ENCODE results near the gene DNAJA3.

DNA sequence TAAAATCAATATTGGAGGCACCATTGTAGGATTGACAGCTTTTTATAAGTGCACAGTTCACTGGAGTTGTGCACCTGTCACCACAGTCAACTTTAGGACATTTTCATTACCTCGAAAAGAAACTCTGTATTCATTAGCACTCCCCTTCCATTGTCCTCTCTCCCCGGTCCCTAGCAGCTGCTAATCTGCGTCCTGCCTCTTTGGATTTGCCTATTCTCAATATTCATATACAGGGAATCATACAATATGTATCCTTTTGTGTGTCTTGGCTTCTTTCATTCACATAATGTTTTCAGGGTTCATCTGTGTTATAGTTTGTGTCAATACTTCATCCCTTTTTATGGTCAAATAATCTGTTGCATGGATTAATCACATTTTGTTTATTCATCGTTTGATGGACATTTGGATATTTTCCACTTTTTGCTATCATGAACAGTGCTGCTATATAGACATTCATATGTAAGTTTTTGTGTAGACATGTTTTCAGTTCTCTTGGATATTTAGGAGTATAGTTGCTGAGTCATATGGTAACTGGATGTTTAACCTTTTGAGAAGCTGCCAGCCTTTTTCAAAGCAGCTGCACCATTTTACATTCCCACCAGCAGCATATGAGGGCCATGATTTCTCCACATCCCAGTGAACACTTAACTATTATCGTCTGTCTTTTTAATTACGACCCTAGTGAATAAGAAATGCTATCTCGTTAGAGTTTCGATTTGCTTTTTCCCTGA is 9.8 kb downstream of the DNAJA3 start:
- TF ChIP-seq, protein P1, sequence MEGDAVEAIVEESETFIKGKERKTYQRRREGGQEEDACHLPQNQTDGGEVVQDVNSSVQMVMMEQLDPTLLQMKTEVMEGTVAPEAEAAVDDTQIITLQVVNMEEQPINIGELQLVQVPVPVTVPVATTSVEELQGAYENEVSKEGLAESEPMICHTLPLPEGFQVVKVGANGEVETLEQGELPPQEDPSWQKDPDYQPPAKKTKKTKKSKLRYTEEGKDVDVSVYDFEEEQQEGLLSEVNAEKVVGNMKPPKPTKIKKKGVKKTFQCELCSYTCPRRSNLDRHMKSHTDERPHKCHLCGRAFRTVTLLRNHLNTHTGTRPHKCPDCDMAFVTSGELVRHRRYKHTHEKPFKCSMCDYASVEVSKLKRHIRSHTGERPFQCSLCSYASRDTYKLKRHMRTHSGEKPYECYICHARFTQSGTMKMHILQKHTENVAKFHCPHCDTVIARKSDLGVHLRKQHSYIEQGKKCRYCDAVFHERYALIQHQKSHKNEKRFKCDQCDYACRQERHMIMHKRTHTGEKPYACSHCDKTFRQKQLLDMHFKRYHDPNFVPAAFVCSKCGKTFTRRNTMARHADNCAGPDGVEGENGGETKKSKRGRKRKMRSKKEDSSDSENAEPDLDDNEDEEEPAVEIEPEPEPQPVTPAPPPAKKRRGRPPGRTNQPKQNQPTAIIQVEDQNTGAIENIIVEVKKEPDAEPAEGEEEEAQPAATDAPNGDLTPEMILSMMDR (IDR thresholded peaks at IDR 0.05; ENCODE audit: low read depth, low read length) = no peak
- no peak for TF ChIP-seq EZH2phosphoT487 (IDR thresholded peaks at IDR 0.05; ENCODE audit: low read depth)
